H1 (cell line): ENCODE data around the gene TOMM34. TPM values are rescaled to one million over a fixed set of nuclear protein-coding genes. Genes with fewer than 3 reads are reported as not detected.

Experiments
- CTCF ChIA-PET: fragments of 300-600 bp; sonication (Branson Sonifier 250); formaldehyde crosslinking; loops from one replicate; lab custom pipeline; 2021; ENCODE audit not compliant: partially characterized antibody; lab: Charles Lee
- POLR2A ChIA-PET: fragments of 300-600 bp; sonication (Branson Sonifier 250); formaldehyde crosslinking; loops from one replicate; lab custom pipeline; 2021; ENCODE audit warnings: inconsistent platforms; ENCODE audit not compliant: partially characterized antibody; lab: Charles Lee
- DNase-seq, 2 experiments: peaks; one replicate each; pipeline versions ENCODE4 v3.0.0 to v3.0.0-alpha.2; 2010 to 2022; ENCODE audit warnings: low spot score in 2 of 2, low read depth in 1 of 2, mixed read lengths in 1 of 2
- FAIRE-seq: peaks from 2 replicates; lab custom pipeline; 2011; peaks lifted over from hg19 to GRCh38; lab: Jason Lieb, UNC
- H2AFZ ChIP-seq: 2 replicates; pipeline ENCODE4 v1.8.1; 2012; ENCODE audit warnings: low read length, inconsistent platforms
- H2AK5ac ChIP-seq: 2 replicates; pipeline ENCODE4 v1.6.1; 2013; ENCODE audit warnings: low read depth, low read length
- H2BK120ac ChIP-seq: replicated peaks from 2 replicates; pipeline ENCODE3; 2013; ENCODE audit warnings: low read depth, low read length, inconsistent platforms
- H2BK12ac ChIP-seq: 2 replicates; pipeline ENCODE4 v1.6.1; 2013; ENCODE audit warnings: low read depth, low read length
- H2BK15ac ChIP-seq: 2 replicates; pipeline ENCODE4 v1.6.1; 2013; ENCODE audit warnings: low read length
- H2BK20ac ChIP-seq: 2 replicates; pipeline ENCODE4 v1.6.1; 2013; ENCODE audit warnings: low read length
- H2BK5ac ChIP-seq: 2 replicates; pipeline ENCODE4 v1.6.1; 2013; ENCODE audit warnings: low read depth, low read length
- H3K14ac ChIP-seq: 2 replicates; pipeline ENCODE4 v1.6.1; 2013; ENCODE audit warnings: inconsistent platforms; ENCODE audit not compliant: insufficient read length
- H3K18ac ChIP-seq: 2 replicates; pipeline ENCODE4 v1.6.1; 2013; ENCODE audit warnings: low read length; ENCODE audit errors: extremely low read depth
- H3K23ac ChIP-seq: 2 replicates; pipeline ENCODE4 v1.6.1; 2013; ENCODE audit warnings: inconsistent platforms; ENCODE audit not compliant: insufficient read length
- H3K23me2 ChIP-seq: 2 replicates; pipeline ENCODE4 v1.6.1; 2013; ENCODE audit warnings: low read depth, low read length
- H3K27ac ChIP-seq: 2 replicates; pipeline ENCODE4 v1.6.1; 2011; ENCODE audit warnings: low read depth, low read length, inconsistent platforms
- H3K27me3 ChIP-seq, 4 experiments: replicated peaks in 1 of 4; 1 replicate in 1 of 4; 2 replicates in 3 of 4; pipeline versions ENCODE4 v1.6.1 to v1.8.1; 2011 to 2013; ENCODE audit warnings: low read length in 3 of 4, mild to moderate bottlenecking in 3 of 4, inconsistent platforms in 2 of 4, mixed read lengths in 2 of 4, moderate library complexity in 1 of 4; ENCODE audit not compliant: control insufficient read depth in 3 of 4, insufficient read depth in 3 of 4; ENCODE audit errors: extremely low read depth in 1 of 4
- H3K36me3 ChIP-seq, 4 experiments: 2 replicates each; pipeline versions ENCODE4 v1.6.1 to v1.8.1; 2011 to 2013; ENCODE audit warnings: mild to moderate bottlenecking in 4 of 4, low read length in 3 of 4, moderate library complexity in 2 of 4, control low read depth in 1 of 4, inconsistent platforms in 1 of 4; ENCODE audit not compliant: insufficient read depth in 4 of 4, control insufficient read depth in 2 of 4
- H3K4ac ChIP-seq: replicated peaks from 2 replicates; pipeline ENCODE3; 2013; ENCODE audit warnings: low read length, low read depth, mixed read lengths, inconsistent platforms; ENCODE audit not compliant: insufficient read length
- H3K4me1 ChIP-seq, 4 experiments: replicated peaks in 1 of 4; 1 replicate in 1 of 4; 2 replicates in 3 of 4; pipeline versions ENCODE4 v1.6.1 to v1.8.1; 2011 to 2013; ENCODE audit warnings: low read length in 3 of 4, inconsistent platforms in 2 of 4, mixed read lengths in 1 of 4; ENCODE audit not compliant: insufficient read depth in 4 of 4, control insufficient read depth in 3 of 4
- H3K4me2 ChIP-seq, 2 experiments: 2 replicates each; pipeline versions ENCODE4 v1.6.1 to v1.8.1; 2011 to 2013; ENCODE audit warnings: low read depth in 2 of 2, low read length in 2 of 2, control low read depth in 1 of 2, inconsistent platforms in 1 of 2, mild to moderate bottlenecking in 1 of 2; ENCODE audit not compliant: insufficient read depth in 1 of 2
- H3K4me3 ChIP-seq, 4 experiments: fragments of 200-600, 300-600 bp in 1 of 4; sonication (generic), shearing (Covaris generic), sonication (Bioruptor Twin) in 1 of 4; 2 replicates each; pipeline versions ENCODE4 v1.5.1 to v1.8.1; 2011 to 2016; ENCODE audit warnings: low read length in 4 of 4, low read depth in 3 of 4, control low read depth in 2 of 4, inconsistent platforms in 2 of 4, mild to moderate bottlenecking in 2 of 4, mixed read lengths in 1 of 4, moderate library complexity in 1 of 4; ENCODE audit not compliant: insufficient read depth in 2 of 4; ENCODE audit errors: extremely low read depth in 1 of 4
- H3K56ac ChIP-seq: replicated peaks from 2 replicates; pipeline ENCODE3; 2013; ENCODE audit warnings: low read depth, mild to moderate bottlenecking, mixed read lengths, low read length, inconsistent platforms; ENCODE audit not compliant: insufficient read length
- H3K79me1 ChIP-seq: 2 replicates; pipeline ENCODE4 v1.6.1; 2013; ENCODE audit warnings: low read depth, low read length, control low read depth
- H3K79me2 ChIP-seq, 2 experiments: 2 replicates each; pipeline versions ENCODE4 v1.6.1 to v1.8.1; 2012 to 2013; ENCODE audit warnings: low read length in 2 of 2, mild to moderate bottlenecking in 2 of 2, inconsistent platforms in 1 of 2; ENCODE audit not compliant: insufficient read depth in 2 of 2, control insufficient read depth in 1 of 2
- H3K9ac ChIP-seq, 4 experiments: replicated peaks in 1 of 4; 1 replicate in 1 of 4; 2 replicates in 3 of 4; pipeline versions ENCODE4 v1.6.1 to v1.8.1; 2011 to 2013; ENCODE audit warnings: low read depth in 3 of 4, low read length in 3 of 4, control low read depth in 2 of 4, mild to moderate bottlenecking in 2 of 4, moderate library complexity in 2 of 4, inconsistent platforms in 1 of 4; ENCODE audit errors: extremely low read depth in 1 of 4
- H3K9me3 ChIP-seq, 2 experiments: 2 replicates each; pipeline versions ENCODE4 v1.6.1 to v1.8.1; 2012 to 2013; ENCODE audit warnings: mild to moderate bottlenecking in 2 of 2, moderate library complexity in 2 of 2, control low read depth in 1 of 2, inconsistent platforms in 1 of 2, low read depth in 1 of 2, low read length in 1 of 2, mixed read lengths in 1 of 2; ENCODE audit not compliant: insufficient read depth in 2 of 2
- H4K20me1 ChIP-seq, 2 experiments: replicated peaks in 1 of 2; 2 replicates each; pipeline versions ENCODE3 to v1.8.1; 2011 to 2013; ENCODE audit warnings: inconsistent platforms in 2 of 2, low read length in 2 of 2, mild to moderate bottlenecking in 1 of 2; ENCODE audit not compliant: insufficient read depth in 2 of 2, control insufficient read depth in 1 of 2
- H4K5ac ChIP-seq: 2 replicates; pipeline ENCODE4 v1.6.1; 2013; ENCODE audit warnings: low read length, low read depth, mixed read lengths, inconsistent platforms; ENCODE audit not compliant: insufficient read length
- H4K8ac ChIP-seq: 2 replicates; pipeline ENCODE4 v1.8.0; 2013; ENCODE audit warnings: mild to moderate bottlenecking, moderate library complexity, low read length, inconsistent platforms; ENCODE audit not compliant: insufficient read depth; ENCODE audit errors: extremely low read depth
- H4K91ac ChIP-seq: replicated peaks from 2 replicates; pipeline ENCODE3; 2013; ENCODE audit warnings: low read length, mixed read lengths, inconsistent platforms; ENCODE audit not compliant: insufficient read length
- CREB1 ChIP-seq: IDR thresholded peaks from 2 replicates; pipeline ENCODE4 v1.6.1; 2012; ENCODE audit warnings: inconsistent platforms
- EGR1 ChIP-seq: IDR thresholded peaks from 2 replicates; pipeline ENCODE4 v1.6.1; 2011; ENCODE audit warnings: low read depth, low read length, borderline replicate concordance
- EZH2 ChIP-seq: fragments of 200-600 bp; sonication (generic); IDR thresholded peaks from 2 replicates; pipeline ENCODE4 v1.7.1; 2012; ENCODE audit warnings: low read depth, mild to moderate bottlenecking, moderate library complexity, low read length, inconsistent platforms; ENCODE audit not compliant: severe bottlenecking
- JUN ChIP-seq: IDR thresholded peaks from 2 replicates; pipeline ENCODE4 v1.6.1; 2011; ENCODE audit warnings: low read depth, mild to moderate bottlenecking, improper control_type of control experiment, low read length
- NRF1 ChIP-seq: IDR thresholded peaks from 2 replicates; pipeline ENCODE4 v1.6.1; 2011; ENCODE audit warnings: mild to moderate bottlenecking, low read depth, low read length, improper control_type of control experiment
- RAD21 ChIP-seq, 2 experiments: IDR thresholded peaks in 1 of 2; conservative IDR thresholded peaks in 1 of 2; 2 replicates each; pipeline ENCODE4 v1.6.1; 2011; ENCODE audit warnings: low read depth in 2 of 2, low read length in 2 of 2, improper control_type of control experiment in 1 of 2, inconsistent platforms in 1 of 2, mild to moderate bottlenecking in 1 of 2, moderate library complexity in 1 of 2
- SIN3A ChIP-seq, 2 experiments: IDR thresholded peaks in 1 of 2; conservative IDR thresholded peaks in 1 of 2; 2 replicates each; pipeline ENCODE4 v1.6.1; 2011 to 2012; ENCODE audit warnings: low read length in 2 of 2, improper control_type of control experiment in 1 of 2, low read depth in 1 of 2, mild to moderate bottlenecking in 1 of 2
- WGBS, 2 experiments: shearing (Covaris generic) in 1 of 2; methylation state at CpG; one replicate each; pipeline versions ENCODE4 v1.1.6 to v1.1.7; 2013 to 2015; ENCODE audit warnings: low lambda C conversion rate in 2 of 2, mixed read lengths in 2 of 2, inconsistent platforms in 1 of 2, low coverage in 1 of 2, missing lambda C conversion rate in 1 of 2; ENCODE audit not compliant: insufficient replicate concordance in 2 of 2, insufficient coverage in 1 of 2, insufficient read length in 1 of 2; ENCODE audit errors: extremely low coverage in 1 of 2, missing lambda C conversion rate in 1 of 2; 5-methylcytosine and 5-hydroxymethylcytosine counted together
- polyA plus RNA-seq, 7 experiments: library from polyadenylated mRNA; depleted of rRNA in 3 of 7; stranded (reverse) in 5 of 7; unstranded in 2 of 7; fragments of >200 nt in 5 of 7; fragments of 200-250 nt in 2 of 7; gene quantifications; 1 replicate in 5 of 7; 2 replicates in 1 of 7; 4 replicates in 1 of 7; pipeline versions ENCODE4 v1.2.1 to v1.2.3, GENCODE V29; 2011 to 2013; ENCODE audit warnings: missing spikeins in 2 of 7, mixed read lengths in 2 of 7
- total RNA-seq: library from RNA; stranded (reverse); fragmentation: NEBNext Ultra II Directional; extraction: Animal tissue kit (Norgen Biotek cat#: 25700); gene quantifications from 2 replicates; pipeline ENCODE4 v1.2.1, GENCODE V29; 2021
- TF ChIP-seq, protein P1 (sequence below): IDR thresholded peaks from 2 replicates; pipeline ENCODE4 v1.6.1; 2011; ENCODE audit warnings: low read length, improper control_type of control experiment

TOMM34 gene
- total and polyA plus RNA-seq, 2 of the 8 experiments (the other 6 are each of a cell fraction or from before 2014, with no cell fraction given): 32.1 to 35.1 TPM

DNA sequence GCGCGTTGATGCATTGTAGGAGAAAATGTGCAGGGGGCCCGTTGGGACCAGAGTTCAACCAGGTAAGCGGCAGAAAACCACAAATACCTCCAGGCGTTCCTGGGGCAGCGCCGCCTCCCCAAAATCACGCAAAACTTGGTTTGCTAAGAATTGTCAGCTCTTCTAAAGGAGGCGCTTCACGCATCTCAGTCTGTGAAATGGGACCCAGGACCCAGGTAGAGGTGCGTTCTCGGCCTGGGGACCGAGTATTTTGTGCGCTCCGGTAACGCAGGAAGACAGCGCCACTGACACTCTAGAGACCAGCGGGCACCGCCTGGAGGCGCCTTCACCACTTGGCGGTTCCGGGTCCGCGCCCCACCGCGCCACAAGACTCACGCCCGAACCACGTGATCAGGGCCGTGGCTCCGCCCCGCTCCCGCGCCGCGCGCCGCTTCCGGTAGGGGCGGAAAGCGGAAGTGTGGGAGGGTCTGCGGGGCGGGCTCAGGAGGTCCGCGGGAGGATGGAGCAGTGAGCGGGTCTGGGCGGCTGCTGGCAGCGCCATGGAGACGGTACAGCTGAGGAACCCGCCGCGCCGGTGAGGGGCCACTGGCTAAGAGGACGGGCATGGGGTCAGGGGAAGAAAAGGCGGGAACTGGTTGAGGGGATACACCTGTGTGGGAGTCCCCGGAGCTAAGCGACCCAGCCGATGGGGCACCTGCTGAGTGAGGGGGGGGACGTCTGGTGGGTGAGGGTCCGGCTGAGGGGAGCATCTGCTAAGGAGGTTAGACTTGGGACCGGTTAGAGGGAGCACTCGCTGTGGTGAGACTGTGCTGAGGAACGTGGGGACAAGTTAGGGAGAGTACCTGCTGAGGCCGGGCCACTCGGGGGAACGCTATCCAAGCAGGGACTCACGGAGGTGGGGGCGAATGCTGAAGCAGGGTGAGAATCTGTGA, 6.1 kb upstream of the TOMM34 start, which contains the start of gene STK4:
Gene STK4 (plus strand): TSS at position 483 of the 932 bp plus-strand sequence. CDS start 57 bp downstream, at position 540.
- Histone ChIP-seq H3K9me3 (no peaks in the 10 kb centered on the region), H3K79me1 (no peaks in the 10 kb centered on the region; the same call in 1 of the 2 replicates), H2AFZ (peak within 1 kb of the TSS; percentile 78), H3K14ac (no peak within 1 kb of the TSS), H4K5ac (peak within 1 kb of the TSS; percentile 84), H2BK120ac (no peak within 1 kb of the TSS), H3K4ac (peak within 1 kb of the TSS; percentile 36), H3K36me3 (no peaks in the 10 kb centered on the region), H4K8ac (peak within 1 kb of the TSS; percentile 63; the same call in 1 of the 2 replicates), H3K23me2 (peaks cover 7% of the 10 kb centered on the region; the same call in 1 of the 2 replicates), H2AK5ac (no peak within 1 kb of the TSS), H3K23ac (no peak within 1 kb of the TSS), H3K27me3 (peaks cover 0 to 11% (median 0%) of the 10 kb centered on the region in 4 experiments; a peak in 4 of 7 replicates), H3K79me2 (peaks cover 8 to 46% of the 10 kb centered on the region in 2 experiments), H3K4me2 (peak within 1 kb of the TSS; percentile 79 to 98), H3K4me3 (peak within 1 kb of the TSS; percentile 83 to 96 (median 92)), H3K27ac (peak within 1 kb of the TSS; percentile 52; the same call in 1 of the 2 replicates), H3K18ac (peak within 1 kb of the TSS; percentile 81), H3K56ac (peak within 1 kb of the TSS; percentile 49), H3K4me1 (peaks cover 3 to 5% (median 3%) of the 10 kb centered on the region in 4 experiments; a peak in 5 of 7 replicates), H3K9ac (peak within 1 kb of the TSS; percentile 35 to 80 (median 68)), H2BK15ac (no peak within 1 kb of the TSS), H2BK5ac (peak within 1 kb of the TSS; percentile 50; the same call in 1 of the 2 replicates), H4K91ac (no peak within 1 kb of the TSS), H2BK20ac (no peak within 1 kb of the TSS), H4K20me1 (peaks cover 0 to 7% of the 10 kb centered on the region in 2 experiments), H2BK12ac (0 out of 2 replicates have a peak within 1 kb of the TSS, but pooled peaks have one; percentile 11)
- no peak for FAIRE-seq
- DNase-seq: peak; percentile 75 to 95
- ChIA-PET POLR2A (interaction anchor here (0.7 to 1.7 kb wide), 2 partner anchors 9 to 25 kb away, joined by 3 to 4 read pairs; no protein-coding TSS in a partner anchor), CTCF (interaction anchor here (0.6 to 2.4 kb wide), 4 partner anchors 8 to 468 kb away, joined by 3 to 7 read pairs (median 4); no protein-coding TSS in a partner anchor)
- WGBS, 2 experiments: 3% methylated on average over 58 of the region's 68 CpGs; no CpG with 5 or more reads in 1 of the 2 experiments
- TF ChIP-seq SIN3A (conservative IDR thresholded peaks at IDR 0.05 in 1 of 2, IDR thresholded peaks at IDR 0.05 in 1 of 2; ENCODE audit: low read depth in 1 of 2, low read length in 2 of 2) (peak; percentile 12 to 94; a peak in 3 of 4 replicates), JUN (0 out of 2 replicates have a peak, but pooled peaks have one; percentile 18), CREB1 (peak; percentile 87), EZH2 (peak; percentile 17), EGR1 (peak; percentile 76; the same call in 1 of the 2 replicates), RAD21 (IDR thresholded peaks at IDR 0.05 in 1 of 2, conservative IDR thresholded peaks at IDR 0.05 in 1 of 2; ENCODE audit: low read depth in 2 of 2, low read length in 2 of 2) (peak in 1 of 2 experiments; percentile 32; a peak in 2 of 4 replicates), NRF1 (no peak)
- TF ChIP-seq, protein P1, sequence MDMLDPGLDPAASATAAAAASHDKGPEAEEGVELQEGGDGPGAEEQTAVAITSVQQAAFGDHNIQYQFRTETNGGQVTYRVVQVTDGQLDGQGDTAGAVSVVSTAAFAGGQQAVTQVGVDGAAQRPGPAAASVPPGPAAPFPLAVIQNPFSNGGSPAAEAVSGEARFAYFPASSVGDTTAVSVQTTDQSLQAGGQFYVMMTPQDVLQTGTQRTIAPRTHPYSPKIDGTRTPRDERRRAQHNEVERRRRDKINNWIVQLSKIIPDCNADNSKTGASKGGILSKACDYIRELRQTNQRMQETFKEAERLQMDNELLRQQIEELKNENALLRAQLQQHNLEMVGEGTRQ: peak; percentile 91
